Measurements from ENCODE around the gene ASTN2.

ASTN2 gene

GRCh38 chr9:116800885-116801284 is 614.0 kb downstream of the ASTN2 start:
- no peak for DNase-seq (ENCODE audit: low read depth)
- no peak for TF ChIP-seq CTCF (conservative IDR thresholded peaks at IDR 0.05; ENCODE audit: low read depth, low read length)
- no peak overlapping the region for H3K4me3 ChIP-seq (ENCODE audit: low read length)

GRCh38 chr9:116800074-116800473 is 614.8 kb downstream of the ASTN2 start:
- no peak for DNase-seq (ENCODE audit: low read depth)
- no peak overlapping the region for H3K4me3 ChIP-seq (ENCODE audit: low read length)

GRCh38 chr9:116798521-116798920 is 616.3 kb downstream of the ASTN2 start:
- DNase-seq (ENCODE audit: low read depth), result no peak
- no peak overlapping the region for H3K4me3 ChIP-seq (ENCODE audit: low read length)
- TF ChIP-seq CTCF (conservative IDR thresholded peaks at IDR 0.05; ENCODE audit: low read depth, low read length), result no peak

More at GRCh38 chr9:116800074-116800473, 614.8 kb downstream of the ASTN2 start:
- no peak for TF ChIP-seq CTCF (conservative IDR thresholded peaks at IDR 0.05; ENCODE audit: low read depth, low read length)

GRCh38 chr9:116797276-116797675 is 617.6 kb downstream of the ASTN2 start:
- H3K4me3 ChIP-seq (ENCODE audit: low read length), result no peak overlapping the region
- no peak for DNase-seq (ENCODE audit: low read depth)
- no peak for TF ChIP-seq CTCF (conservative IDR thresholded peaks at IDR 0.05; ENCODE audit: low read depth, low read length)

- no peak for TF ChIP-seq CTCF (conservative IDR thresholded peaks at IDR 0.05; ENCODE audit: low read depth, low read length)
- no peak overlapping the region for H3K4me3 ChIP-seq (ENCODE audit: low read length)
- no peak for DNase-seq (ENCODE audit: low read depth)
Measured at GRCh38 chr9:116796669-116797068, 618.2 kb downstream of the ASTN2 start.

- no peak for TF ChIP-seq CTCF (conservative IDR thresholded peaks at IDR 0.05; ENCODE audit: low read depth, low read length)
- no peak overlapping the region for H3K4me3 ChIP-seq (ENCODE audit: low read length)
- no peak for DNase-seq (ENCODE audit: low read depth)
Measured at GRCh38 chr9:116795821-116796220, 619.0 kb downstream of the ASTN2 start.

GRCh38 chr9:116792271-116792670 is 622.6 kb downstream of the ASTN2 start:
- DNase-seq (ENCODE audit: low read depth), result no peak
- TF ChIP-seq CTCF (conservative IDR thresholded peaks at IDR 0.05; ENCODE audit: low read depth, low read length), result no peak
- H3K4me3 ChIP-seq (ENCODE audit: low read length), result no peak overlapping the region

Measured in retinal pigment epithelial cell (primary cell).